Neuron (in vitro differentiated cells): ENCODE data around the gene CDKL2.

Experiments
- H2AFZ ChIP-seq: one replicate; pipeline ENCODE4 v1.6.1; 2013; ENCODE audit warnings: low read depth, mild to moderate bottlenecking, inconsistent platforms, low read length, moderate library complexity
- H3K27me3 ChIP-seq: one replicate; pipeline ENCODE4 v1.6.1; 2013; ENCODE audit warnings: low read length; ENCODE audit not compliant: insufficient read depth
- H3K36me3 ChIP-seq: one replicate; pipeline ENCODE4 v1.6.1; 2013; ENCODE audit warnings: low read length; ENCODE audit not compliant: insufficient read depth
- H3K4me1 ChIP-seq: one replicate; pipeline ENCODE4 v1.6.1; 2013; ENCODE audit warnings: low read length; ENCODE audit not compliant: insufficient read depth
- H3K4me3 ChIP-seq: 2 replicates; pipeline ENCODE4 v1.5.1; 2013; ENCODE audit warnings: mild to moderate bottlenecking, low read length, moderate library complexity
- H3K9me3 ChIP-seq: one replicate; pipeline ENCODE4 v1.6.1; 2013; ENCODE audit warnings: low read length

CDKL2 gene

GRCh38 chr4:75662626-75663025 is 32.3 kb upstream of the CDKL2 start:
- H2AFZ ChIP-seq = no peak overlapping the region
- H3K4me1 ChIP-seq = peaks cover 5% of the 10 kb centered on the region
- peaks cover 42% of the 10 kb centered on the region for H3K36me3 ChIP-seq
- no peak overlapping the region for H3K4me3 ChIP-seq
- no peaks in the 10 kb centered on the region for H3K9me3 ChIP-seq
- H3K27me3 ChIP-seq = no peaks in the 10 kb centered on the region

- Histone ChIP-seq H3K4me3 (no peak overlapping the region), H2AFZ (no peak overlapping the region), H3K9me3 (no peaks in the 10 kb centered on the region), H3K27me3 (no peaks in the 10 kb centered on the region), H3K36me3 (peaks cover 63% of the 10 kb centered on the region), H3K4me1 (peaks cover 5% of the 10 kb centered on the region)
Observed at GRCh38 chr4:75660491-75660890, 30.2 kb upstream of the CDKL2 start.

GRCh38 chr4:75659512-75660031 is 29.2 kb upstream of the CDKL2 start:
- Histone ChIP-seq H3K36me3 (peaks cover 72% of the 10 kb centered on the region), H3K27me3 (no peaks in the 10 kb centered on the region), H3K4me1 (peaks cover 5% of the 10 kb centered on the region), H3K9me3 (no peaks in the 10 kb centered on the region), H3K4me3 (no peak overlapping the region), H2AFZ (no peak overlapping the region)

GRCh38 chr4:75658876-75659275 is 28.5 kb upstream of the CDKL2 start:
- H2AFZ ChIP-seq = no peak overlapping the region
- H3K9me3 ChIP-seq = no peaks in the 10 kb centered on the region
- peaks cover 79% of the 10 kb centered on the region for H3K36me3 ChIP-seq
- no peaks in the 10 kb centered on the region for H3K27me3 ChIP-seq
- H3K4me1 ChIP-seq = peaks cover 5% of the 10 kb centered on the region
- H3K4me3 ChIP-seq = no peak overlapping the region

GRCh38 chr4:75655562-75655961 is 25.2 kb upstream of the CDKL2 start:
- Histone ChIP-seq H3K4me1 (peaks cover 6% of the 10 kb centered on the region), H3K9me3 (no peaks in the 10 kb centered on the region), H3K36me3 (peaks cover 93% of the 10 kb centered on the region), H3K4me3 (no peak overlapping the region), H2AFZ (no peak overlapping the region), H3K27me3 (no peaks in the 10 kb centered on the region)

- Histone ChIP-seq H2AFZ (no peak overlapping the region), H3K9me3 (no peaks in the 10 kb centered on the region), H3K4me1 (peaks cover 3% of the 10 kb centered on the region), H3K36me3 (peaks cover 90% of the 10 kb centered on the region), H3K4me3 (no peak overlapping the region), H3K27me3 (no peaks in the 10 kb centered on the region)
Observed at GRCh38 chr4:75654905-75655304, 24.6 kb upstream of the CDKL2 start.

- peaks cover 88% of the 10 kb centered on the region for H3K36me3 ChIP-seq
- no peak overlapping the region for H2AFZ ChIP-seq
- no peak overlapping the region for H3K4me3 ChIP-seq
- H3K4me1 ChIP-seq = peaks cover 3% of the 10 kb centered on the region
- no peaks in the 10 kb centered on the region for H3K27me3 ChIP-seq
- H3K9me3 ChIP-seq = no peaks in the 10 kb centered on the region
Observed at GRCh38 chr4:75653845-75654503, 23.6 kb upstream of the CDKL2 start.

GRCh38 chr4:75644095-75644494 is 13.8 kb upstream of the CDKL2 start:
- Histone ChIP-seq H3K27me3 (no peaks in the 10 kb centered on the region), H3K4me1 (no peaks in the 10 kb centered on the region), H3K9me3 (no peaks in the 10 kb centered on the region), H2AFZ (no peak overlapping the region), H3K4me3 (no peak overlapping the region), H3K36me3 (peaks cover 67% of the 10 kb centered on the region)

- Histone ChIP-seq H3K36me3 (peaks cover 62% of the 10 kb centered on the region), H3K27me3 (no peaks in the 10 kb centered on the region), H3K9me3 (no peaks in the 10 kb centered on the region), H2AFZ (no peak overlapping the region), H3K4me1 (no peaks in the 10 kb centered on the region), H3K4me3 (no peak overlapping the region)
Observed at GRCh38 chr4:75643651-75644050, 13.3 kb upstream of the CDKL2 start.

GRCh38 chr4:75639124-75639695 is 8.9 kb upstream of the CDKL2 start:
- H3K36me3 ChIP-seq = peaks cover 19% of the 10 kb centered on the region
- H3K4me1 ChIP-seq = no peaks in the 10 kb centered on the region
- H3K4me3 ChIP-seq = no peak overlapping the region
- H3K9me3 ChIP-seq = no peaks in the 10 kb centered on the region
- H2AFZ ChIP-seq = no peak overlapping the region
- no peaks in the 10 kb centered on the region for H3K27me3 ChIP-seq

- Histone ChIP-seq H3K27me3 (no peaks in the 10 kb centered on the region), H3K9me3 (no peaks in the 10 kb centered on the region), H3K4me1 (no peaks in the 10 kb centered on the region), H3K4me3 (no peak overlapping the region), H2AFZ (no peak overlapping the region), H3K36me3 (peaks cover 8% of the 10 kb centered on the region)
Observed at GRCh38 chr4:75637827-75638226, 7.5 kb upstream of the CDKL2 start.

- no peak overlapping the region for H2AFZ ChIP-seq
- H3K27me3 ChIP-seq = no peaks in the 10 kb centered on the region
- H3K9me3 ChIP-seq = no peaks in the 10 kb centered on the region
- no peak overlapping the region for H3K4me3 ChIP-seq
- peaks cover 2% of the 10 kb centered on the region for H3K36me3 ChIP-seq
- H3K4me1 ChIP-seq = no peaks in the 10 kb centered on the region
Observed at GRCh38 chr4:75637176-75637575, 6.8 kb upstream of the CDKL2 start.

- Histone ChIP-seq H2AFZ (no peak overlapping the region), H3K4me3 (no peak overlapping the region), H3K9me3 (no peaks in the 10 kb centered on the region), H3K36me3 (no peaks in the 10 kb centered on the region), H3K4me1 (peaks cover 7% of the 10 kb centered on the region), H3K27me3 (no peaks in the 10 kb centered on the region)
Observed at GRCh38 chr4:75634951-75635350, 4.6 kb upstream of the CDKL2 start.

GRCh38 chr4:75634281-75634680 is 4.0 kb upstream of the CDKL2 start:
- no peak overlapping the region for H3K4me3 ChIP-seq
- no peaks in the 10 kb centered on the region for H3K27me3 ChIP-seq
- H3K4me1 ChIP-seq = peaks cover 8% of the 10 kb centered on the region
- no peaks in the 10 kb centered on the region for H3K36me3 ChIP-seq
- no peak overlapping the region for H2AFZ ChIP-seq
- no peaks in the 10 kb centered on the region for H3K9me3 ChIP-seq
